ENCODE data around the gene VPS13C. TPM values are rescaled to one million over a fixed set of nuclear protein-coding genes. Genes with fewer than 3 reads are reported as not detected.
A peak's percentile ranks its signal among the peaks of the same experiment; 100 is the strongest.
"Not testable (repeated sequence)": the region's sequence is repeated elsewhere in the genome, so short reads cannot be mapped to it uniquely, and the experiment has no call there.

Gene VPS13C
- total RNA-seq, 1 donor from 2014 or later: 97.9 TPM

DNA sequence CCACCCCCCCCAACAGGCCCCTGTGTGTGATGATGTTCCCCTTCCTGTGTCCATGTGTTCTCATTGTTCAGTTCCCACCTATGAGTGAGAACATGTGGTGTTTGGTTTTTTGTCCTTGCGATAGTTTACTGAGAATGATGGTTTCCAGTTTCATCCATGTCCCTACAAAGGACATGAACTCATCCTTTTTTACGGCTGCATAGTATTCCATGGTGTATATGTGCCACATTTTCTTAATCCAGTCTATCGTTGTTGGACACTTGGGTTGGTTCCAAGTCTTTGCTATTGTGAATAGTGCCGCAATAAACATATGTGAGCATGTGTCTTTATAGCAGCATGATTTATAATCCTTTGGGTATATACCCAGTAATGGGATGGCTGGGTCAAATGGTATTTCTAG is 12.0 kb downstream of the VPS13C start:
- not testable (repeated sequence) for DNase-seq (ENCODE audit: low read depth, low spot score)

DNA sequence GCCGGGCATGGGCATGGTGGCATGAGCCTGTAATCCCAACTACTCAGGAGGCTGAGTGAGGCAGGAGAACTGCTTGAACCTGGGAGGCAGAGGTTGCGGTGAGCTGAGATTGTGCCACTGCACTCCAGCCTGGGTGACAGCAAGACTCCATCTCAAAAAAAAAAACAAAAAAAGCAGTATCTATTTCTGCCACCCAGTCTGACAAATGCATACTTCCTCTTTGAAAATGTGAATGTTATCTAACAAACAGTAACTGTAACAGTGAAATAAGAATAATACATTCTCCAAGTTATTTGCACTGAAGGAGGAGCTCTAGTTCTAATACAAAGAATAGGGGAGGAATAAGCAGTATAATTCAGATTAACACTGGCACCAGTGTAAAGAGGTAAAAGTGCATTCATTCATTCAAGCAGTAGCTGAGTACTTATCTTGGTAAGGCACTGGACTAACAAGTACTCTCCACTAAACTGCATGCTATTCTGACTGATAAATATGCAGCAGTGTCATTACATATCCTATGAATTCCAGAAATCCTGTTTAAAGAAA is 12.9 kb downstream of the VPS13C start:
- no peak for DNase-seq (ENCODE audit: low read depth, low spot score)

DNA sequence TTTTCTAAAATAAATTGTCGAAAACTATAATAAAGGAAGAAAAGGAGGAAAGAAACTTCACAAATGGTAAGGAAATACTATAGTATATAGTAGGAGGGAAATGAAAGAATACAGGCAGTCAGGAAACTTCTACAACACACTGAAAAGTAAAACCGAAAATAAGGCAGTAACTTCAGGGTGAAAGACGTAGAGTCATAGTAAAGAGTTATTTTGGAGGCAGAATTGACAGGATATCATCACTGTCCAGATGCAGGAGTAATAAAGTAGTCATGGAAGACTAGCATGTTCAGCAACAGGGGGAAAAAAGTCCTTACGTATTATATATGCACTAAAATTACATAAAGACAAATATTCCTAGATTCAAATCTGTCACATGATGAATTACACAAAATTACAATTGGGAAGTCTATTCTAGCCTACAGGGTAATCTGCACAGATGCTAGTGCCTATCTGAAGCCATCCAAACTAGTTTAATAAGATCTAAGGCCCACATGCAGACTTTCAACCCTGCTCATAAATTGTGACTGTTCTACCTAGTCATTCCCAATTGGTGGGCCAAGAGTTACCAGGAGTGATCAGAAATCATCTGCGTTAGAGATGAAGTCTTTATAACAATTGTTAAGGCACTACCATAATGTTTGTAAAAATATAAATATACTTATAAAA is 14.0 kb downstream of the VPS13C start:
- DNase-seq (ENCODE audit: low read depth, low spot score): no peak

DNA sequence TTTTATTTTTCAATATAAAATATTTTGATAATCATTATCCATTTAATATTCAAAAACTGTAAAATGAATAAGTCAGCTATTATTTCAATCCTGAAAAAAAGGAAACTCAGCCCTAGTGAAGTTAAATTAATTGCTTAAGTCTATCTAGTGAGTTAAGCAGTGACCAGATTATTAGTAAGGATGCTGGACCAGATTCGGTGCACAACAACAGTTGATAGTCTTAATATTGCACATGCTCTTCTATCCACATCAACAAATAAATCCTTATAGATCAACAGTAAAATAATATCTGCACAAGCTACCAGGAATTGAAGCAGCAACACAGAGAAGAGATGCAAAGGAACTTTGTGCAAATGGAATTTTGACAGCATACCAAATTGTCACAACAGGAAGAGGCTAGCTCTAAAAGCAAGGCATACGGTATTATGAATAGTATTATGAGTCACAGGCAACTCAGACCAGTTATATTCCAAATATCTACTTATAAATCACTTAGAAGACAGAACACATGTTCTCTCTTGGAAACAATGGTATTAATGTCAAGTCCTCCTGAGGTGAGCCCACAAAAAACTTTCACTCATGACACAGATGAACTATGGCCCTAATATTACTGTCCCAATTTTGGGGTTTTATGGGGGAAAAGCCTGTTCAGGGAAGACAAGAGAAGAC is 24.9 kb downstream of the VPS13C start:
- DNase-seq (ENCODE audit: low read depth, low spot score): peak; percentile 48

DNA sequence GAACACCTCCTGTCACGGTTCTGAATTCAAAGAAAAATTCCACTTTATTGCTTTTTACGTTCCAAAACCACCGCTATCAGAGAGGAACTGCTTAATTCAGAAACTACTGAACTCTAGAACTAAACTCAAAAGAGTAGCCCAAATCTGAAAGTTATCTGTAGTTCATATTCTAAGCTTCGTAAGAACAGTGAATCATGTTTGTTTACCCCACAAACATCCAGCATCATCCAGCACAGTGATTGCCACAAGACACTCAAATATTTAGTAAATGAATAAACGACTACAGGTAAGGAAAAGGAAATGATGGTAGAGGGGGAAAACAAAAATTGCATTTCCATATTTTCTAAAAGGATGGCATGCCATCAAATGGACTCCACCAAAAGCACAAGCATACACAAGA is 32.3 kb downstream of the VPS13C start:
- no peak for DNase-seq (ENCODE audit: low read depth, low spot score)

DNA sequence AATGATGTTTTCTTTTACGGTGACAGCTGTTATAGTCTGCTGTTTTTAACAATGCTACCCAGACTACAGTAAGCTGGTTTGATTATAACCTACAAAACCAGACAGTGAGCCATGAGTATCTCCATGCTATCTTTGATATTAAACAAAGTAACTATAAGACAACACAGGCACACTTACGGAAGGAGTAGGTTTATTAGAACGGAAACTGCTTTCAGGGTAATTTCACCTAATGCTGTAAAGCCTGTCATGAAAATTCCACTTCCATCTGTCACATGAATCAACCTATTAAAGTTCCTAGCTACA is 33.0 kb downstream of the VPS13C start:
- no peak for DNase-seq (ENCODE audit: low read depth, low spot score)

DNA sequence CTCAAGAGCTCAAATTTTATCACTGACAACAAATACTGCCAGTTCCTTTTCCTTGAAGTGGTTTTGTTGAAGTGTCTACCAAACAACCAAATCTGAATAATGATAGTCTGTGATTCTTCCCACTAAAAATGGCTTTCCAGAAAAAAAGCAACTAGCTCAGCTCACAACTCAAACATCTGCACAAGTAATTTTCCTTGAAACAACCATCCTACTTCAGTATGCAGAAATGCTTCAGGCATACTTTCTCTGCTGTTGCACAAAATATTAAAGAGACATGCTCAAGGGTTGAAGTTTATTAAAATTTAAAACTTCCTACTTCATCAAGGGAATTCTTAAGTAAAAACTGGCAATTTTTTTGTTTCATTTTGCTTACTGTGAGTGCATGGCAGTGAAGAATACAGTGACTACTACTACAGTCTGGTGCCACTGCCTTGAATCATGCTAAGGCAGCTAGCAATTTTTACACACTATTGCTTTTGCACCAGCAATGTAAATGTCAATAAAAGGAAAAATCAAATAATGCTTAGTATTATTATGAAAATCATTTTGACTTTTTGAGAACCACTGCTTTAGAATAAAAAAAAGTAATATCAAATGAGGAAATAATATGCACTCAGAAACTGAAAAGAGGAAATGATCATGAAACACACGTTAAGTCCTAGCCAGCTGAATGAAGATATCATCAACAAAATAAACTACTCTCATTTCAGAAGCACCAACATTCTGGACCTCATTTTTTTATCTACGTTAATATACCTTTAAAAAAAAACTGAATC is 33.6 kb downstream of the VPS13C start:
- no peak for DNase-seq (ENCODE audit: low read depth, low spot score)

DNA sequence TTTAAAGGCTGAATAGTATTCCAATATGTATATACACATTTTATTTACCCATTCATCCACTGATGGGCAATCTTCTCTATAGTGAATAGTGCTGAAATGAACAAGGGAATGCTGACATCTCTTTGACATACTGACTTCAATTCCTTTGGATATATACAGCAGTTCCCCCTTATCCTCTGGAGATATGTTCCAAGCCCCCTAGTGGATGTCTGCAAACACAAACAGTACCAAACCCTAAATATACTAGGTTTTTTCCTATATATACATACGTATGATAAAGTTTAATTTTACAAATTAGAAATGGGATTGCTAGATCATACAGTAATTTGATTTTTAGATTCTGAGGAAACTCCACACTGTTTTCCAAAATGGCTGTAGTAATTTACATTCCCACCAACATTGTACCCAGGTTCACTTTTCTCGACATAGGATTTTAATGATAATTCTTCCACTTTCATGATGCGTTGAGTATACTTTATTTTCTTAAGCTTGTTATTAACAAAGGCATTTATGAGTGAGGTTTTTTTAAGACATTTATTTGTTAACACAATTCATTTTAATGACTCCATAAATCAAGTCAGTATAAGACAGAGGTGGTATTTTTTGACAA is 38.2 kb downstream of the VPS13C start:
- no peak for DNase-seq (ENCODE audit: low read depth, low spot score)

DNA sequence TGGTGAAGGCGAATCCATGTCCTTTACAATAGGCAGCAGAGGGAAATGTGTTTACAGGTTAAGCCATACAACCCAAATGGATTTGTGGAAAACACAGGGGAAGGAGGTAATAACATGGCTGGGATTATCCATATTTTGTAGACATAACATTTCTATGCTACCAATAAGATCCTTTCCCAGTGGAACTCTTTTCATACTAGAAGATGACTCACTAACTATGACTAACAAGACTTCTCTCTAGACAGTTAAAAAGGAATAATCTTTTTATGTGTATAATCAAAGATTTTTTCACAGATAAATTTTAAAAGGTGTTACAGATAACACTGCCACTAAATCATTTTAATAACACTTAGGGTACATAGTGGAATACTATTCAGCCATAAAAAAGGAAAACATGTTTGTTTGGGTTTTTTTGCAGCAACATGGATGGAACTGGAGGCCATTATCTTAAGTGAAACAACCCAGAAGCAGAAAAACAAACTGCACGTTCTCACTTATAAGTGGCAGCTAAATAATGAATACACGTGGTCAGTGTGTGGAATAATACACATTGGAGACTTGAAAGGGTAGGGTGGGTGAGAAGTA is 39.6 kb downstream of the VPS13C start:
- no peak for DNase-seq (ENCODE audit: low read depth, low spot score)

DNA sequence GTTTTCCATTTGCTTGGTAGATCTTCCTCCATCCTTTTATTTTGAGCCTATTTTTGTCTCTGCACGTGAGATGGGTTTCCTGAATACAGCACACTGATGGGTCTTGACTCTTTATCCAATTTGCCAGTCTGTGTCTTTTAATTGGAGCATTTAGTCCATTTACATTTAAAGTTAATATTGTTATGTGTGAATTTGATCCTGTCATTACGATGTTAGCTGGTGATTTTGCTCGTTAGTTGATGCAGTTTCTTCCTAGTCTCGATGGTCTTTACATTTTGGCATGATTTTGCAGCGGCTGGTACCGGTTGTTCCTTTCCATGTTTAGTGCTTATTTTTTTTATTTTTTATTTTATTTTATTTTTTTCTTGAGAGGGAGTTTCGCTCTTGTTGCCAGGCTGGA is 54.9 kb downstream of the VPS13C start:
- not testable (repeated sequence) for DNase-seq (ENCODE audit: low read depth, low spot score)

DNA sequence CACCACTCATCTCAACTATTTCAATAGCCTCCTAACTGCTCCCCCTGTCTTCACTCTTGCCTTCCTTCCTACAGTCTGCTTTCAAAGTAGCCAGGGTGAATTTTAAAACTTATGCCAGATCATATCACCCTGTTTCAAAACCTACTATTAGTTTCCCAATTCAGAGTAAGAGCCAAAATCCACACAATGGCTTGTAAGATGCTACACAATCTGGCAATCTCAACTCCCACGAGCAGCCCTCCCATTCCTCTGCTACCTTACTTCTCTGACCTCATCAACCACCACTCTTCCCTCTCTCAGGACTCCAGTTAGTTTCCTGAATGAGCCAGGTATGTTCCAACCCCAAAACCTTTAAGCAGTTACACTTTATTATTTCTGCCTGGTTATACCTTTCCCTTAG is 62.5 kb downstream of the VPS13C start:
- no peak for DNase-seq (ENCODE audit: low read depth, low spot score)

DNA sequence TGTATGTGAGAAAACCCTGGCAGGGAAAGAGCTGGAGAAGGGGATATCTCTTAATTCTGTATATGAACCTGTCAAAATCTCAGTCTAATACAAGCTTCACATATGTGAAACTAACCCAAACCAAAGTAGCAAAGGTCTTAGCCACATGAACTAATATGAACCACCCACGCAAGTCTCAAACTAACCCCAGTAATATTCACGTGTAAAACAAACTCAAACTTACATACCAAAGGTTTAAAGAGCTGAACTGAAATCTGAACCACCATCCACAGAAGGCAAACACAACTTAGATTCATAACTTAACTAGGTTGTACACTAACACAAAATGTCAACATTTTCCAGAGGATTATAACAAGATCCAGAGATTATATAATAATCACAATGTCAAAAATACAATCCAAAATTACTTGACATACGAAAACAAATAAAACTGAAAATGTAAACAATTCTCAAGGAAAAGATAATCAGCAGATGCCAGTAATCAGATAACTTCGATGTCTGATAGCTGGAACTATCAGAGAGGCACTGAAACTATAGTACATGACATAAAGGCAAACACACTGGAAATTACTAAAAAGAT is 64.1 kb downstream of the VPS13C start:
- no peak for DNase-seq (ENCODE audit: low read depth, low spot score)

DNA sequence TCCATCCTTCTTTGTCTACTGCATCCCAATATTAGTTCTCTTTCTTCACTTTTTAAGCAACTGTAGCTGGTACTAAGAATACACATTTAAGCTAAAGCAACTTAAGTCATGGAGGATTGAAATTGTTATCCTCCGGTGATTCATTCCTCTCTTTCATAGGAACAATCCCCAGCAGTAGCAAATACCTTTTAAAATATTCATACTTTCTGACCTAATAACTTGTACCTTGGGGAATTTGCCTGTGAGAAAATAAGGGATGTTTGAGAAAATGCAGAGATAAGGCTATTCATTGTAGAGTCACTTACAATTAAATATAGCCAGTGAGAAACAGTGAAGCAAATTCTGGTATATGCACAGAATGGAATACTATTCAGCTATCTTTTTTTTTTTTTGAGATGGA is 66.0 kb downstream of the VPS13C start:
- no peak for DNase-seq (ENCODE audit: low read depth, low spot score)

DNA sequence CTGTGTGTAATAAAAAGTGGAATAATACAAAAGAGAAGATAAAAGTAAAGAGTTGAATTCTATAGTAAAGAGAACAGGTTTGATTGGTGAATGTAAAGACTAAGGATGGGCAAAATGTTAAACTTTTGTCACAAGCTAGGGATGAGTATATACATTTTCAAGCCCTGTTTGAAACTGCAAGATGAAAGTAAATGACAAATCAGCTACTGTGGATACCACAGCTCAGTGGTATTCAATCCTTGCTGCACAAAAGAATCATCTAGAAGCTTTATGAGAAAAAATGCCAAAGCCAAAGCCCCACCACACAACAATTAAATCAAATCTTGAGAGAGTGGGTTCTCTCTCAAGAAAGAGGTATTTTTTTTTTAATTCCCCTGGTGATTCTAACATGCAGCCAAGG is 67.7 kb downstream of the VPS13C start:
- DNase-seq (ENCODE audit: low read depth, low spot score): no peak

DNA sequence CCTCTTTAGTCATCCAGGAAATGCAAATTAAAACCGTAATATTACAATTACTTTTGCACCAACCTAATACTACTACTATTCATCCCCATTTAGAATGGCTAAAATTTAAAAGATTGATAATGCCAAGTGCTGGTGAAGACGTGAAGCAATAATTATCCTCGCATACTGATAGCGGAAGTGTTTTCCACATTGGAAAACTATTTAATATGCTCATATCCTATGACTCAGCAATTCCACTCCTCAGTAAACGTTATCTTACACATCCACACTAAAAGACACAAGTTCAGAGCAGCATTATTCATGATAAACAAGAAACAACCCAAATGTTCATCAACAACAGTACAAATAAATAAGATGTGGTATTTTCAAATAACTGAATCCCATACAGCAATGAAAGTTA is 70.6 kb downstream of the VPS13C start:
- DNase-seq (ENCODE audit: low read depth, low spot score): no peak

DNA sequence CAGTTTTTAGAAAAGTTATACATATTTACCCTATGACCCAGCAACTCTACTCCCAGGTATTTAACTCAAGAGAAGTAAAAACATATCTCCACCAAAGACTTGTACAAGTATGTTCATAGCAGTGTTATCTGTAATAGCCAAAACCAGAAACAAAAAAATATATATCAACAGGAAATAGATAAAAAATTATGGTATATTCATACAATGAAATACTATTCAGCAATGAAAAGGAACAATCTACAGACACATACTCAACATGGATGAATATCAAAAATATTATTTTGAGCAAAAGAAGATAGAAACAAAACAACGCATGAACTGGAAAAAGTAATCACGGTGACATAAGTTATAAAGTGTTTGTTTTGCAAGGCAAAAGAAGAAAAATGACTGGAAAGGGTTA is 72.4 kb downstream of the VPS13C start:
- no peak for DNase-seq (ENCODE audit: low read depth, low spot score)

DNA sequence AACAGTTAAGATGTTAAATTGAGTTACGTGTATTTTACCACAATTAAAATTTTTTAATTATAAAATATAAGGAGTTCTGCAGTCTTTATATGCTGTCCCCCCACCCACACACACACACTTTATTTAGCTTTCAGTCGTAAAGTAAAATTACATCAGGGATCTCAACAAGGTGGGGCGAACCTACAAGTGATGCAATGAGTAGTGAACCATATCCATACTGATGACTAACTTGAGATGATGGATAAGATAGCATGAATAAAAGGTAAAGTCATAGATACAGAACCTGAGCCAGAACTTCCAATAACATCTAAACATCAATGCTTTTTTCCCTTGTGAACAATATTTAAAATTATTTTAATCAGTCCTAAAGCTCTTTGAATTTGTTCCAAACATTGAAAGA is 77.2 kb downstream of the VPS13C start:
- DNase-seq (ENCODE audit: low read depth, low spot score): no peak

DNA sequence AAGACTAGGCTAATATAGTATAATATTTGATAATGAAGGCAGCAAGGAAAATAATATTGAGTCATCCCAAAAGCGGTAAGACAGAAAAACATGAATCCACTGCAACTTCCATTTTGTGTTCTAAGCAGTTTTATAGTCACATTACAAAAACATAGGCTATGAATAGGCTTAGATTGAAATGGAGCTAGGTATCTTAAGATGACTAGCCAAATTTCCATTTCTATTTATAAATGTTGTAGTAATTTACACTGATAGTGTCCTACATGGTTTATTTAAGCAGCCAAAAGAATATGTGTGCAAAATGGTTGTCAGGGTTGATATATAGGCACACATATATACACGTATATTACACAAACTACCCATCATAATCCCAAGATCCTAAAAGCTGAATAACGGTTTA is 82.0 kb downstream of the VPS13C start:
- no peak for DNase-seq (ENCODE audit: low read depth, low spot score)

DNA sequence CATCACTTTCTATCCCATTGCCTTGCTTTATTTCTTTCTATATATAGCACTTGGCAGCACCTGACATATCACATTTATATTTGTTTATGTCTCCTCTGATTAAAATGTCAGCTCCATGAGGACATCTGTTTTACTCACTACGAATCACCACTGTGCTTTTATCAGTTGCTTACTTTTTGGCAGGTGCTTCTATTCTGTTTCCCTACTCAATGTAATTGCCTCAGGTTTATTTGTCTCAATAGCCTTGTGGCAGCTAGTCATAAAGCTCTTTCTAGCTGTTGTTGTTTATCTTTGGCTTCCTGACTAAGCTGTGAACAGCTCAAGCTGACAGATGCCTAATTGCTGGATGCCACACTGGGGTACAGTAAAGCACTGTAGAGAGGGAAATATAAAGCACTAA is 85.5 kb downstream of the VPS13C start:
- DNase-seq (ENCODE audit: low read depth, low spot score): no peak

DNA sequence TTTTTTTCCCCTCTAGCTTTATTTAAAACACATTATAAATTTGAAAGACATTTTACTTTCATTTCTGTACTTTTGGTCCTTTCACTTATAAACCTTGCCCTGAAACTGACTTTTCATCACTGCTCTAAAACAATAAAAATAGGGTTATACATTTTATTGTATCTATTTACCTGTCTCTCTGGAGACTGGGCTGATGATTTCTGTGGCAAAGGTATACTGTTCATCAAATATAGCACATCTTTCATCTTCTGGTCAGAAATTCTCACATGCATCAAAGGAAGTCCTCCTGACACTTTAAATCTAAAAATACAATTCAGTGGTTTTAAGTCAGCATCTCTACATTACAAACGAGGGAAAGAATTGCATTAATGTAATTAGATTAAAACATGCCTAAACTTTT is 86.1 kb downstream of the VPS13C start:
- no peak for DNase-seq (ENCODE audit: low read depth, low spot score)

DNA sequence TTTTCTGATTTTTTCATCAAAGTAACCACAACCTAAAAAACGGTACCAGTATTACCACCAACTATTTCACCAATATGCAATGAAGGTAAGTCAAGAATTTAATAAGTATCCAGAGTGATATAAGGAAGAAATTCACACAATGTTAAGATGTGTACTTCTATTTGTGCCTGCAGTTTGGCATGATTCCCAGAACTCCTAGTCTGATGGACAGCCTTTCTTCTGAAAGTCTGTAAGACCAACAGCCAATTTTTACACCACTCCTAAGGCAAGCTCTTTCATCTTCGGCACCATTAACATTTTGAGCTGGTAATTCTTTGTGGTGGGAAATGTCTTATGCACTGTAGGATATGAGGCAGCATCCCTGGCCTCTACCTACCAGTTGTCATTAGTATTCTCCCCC is 108.3 kb downstream of the VPS13C start:
- DNase-seq (ENCODE audit: low read depth, low spot score): peak; percentile 2
